ENCODE results near the gene LDB2.
A peak's percentile ranks its signal among the peaks of the same experiment; 100 is the strongest.

Gene LDB2

GRCh38 chr4:16859031-16859430 lies 39.4 kb downstream of the LDB2 start:
- Histone ChIP-seq H3K27me3 (ENCODE audit: insufficient read depth, low read length) (no peaks in the 10 kb centered on the region), H3K4me1 (ENCODE audit: insufficient read depth, low read length) (peaks cover 24% of the 10 kb centered on the region), H3K27ac (ENCODE audit: low read length) (no peak overlapping the region), H3K9ac (ENCODE audit: low read depth, low read length) (no peak overlapping the region), H3K4me3 (ENCODE audit: low read length) (no peak overlapping the region), H3K9me3 (ENCODE audit: insufficient read depth, low read depth, low read length) (no peaks in the 10 kb centered on the region), H3K36me3 (ENCODE audit: insufficient read depth, low read depth, low read length) (no peaks in the 10 kb centered on the region)

GRCh38 chr4:16858275-16858752 lies 40.1 kb downstream of the LDB2 start:
- no peaks in the 10 kb centered on the region for H3K36me3 ChIP-seq (ENCODE audit: insufficient read depth, low read depth, low read length)
- H3K4me1 ChIP-seq (ENCODE audit: insufficient read depth, low read length): peaks cover 23% of the 10 kb centered on the region
- no peak overlapping the region for H3K9ac ChIP-seq (ENCODE audit: low read depth, low read length)
- no peak overlapping the region for H3K27ac ChIP-seq (ENCODE audit: low read length)
- H3K9me3 ChIP-seq (ENCODE audit: insufficient read depth, low read depth, low read length): no peaks in the 10 kb centered on the region
- no peak overlapping the region for H3K4me3 ChIP-seq (ENCODE audit: low read length)
- H3K27me3 ChIP-seq (ENCODE audit: insufficient read depth, low read length): no peaks in the 10 kb centered on the region

- H3K27me3 ChIP-seq (ENCODE audit: insufficient read depth, low read length): no peaks in the 10 kb centered on the region
- H3K9me3 ChIP-seq (ENCODE audit: insufficient read depth, low read depth, low read length): no peaks in the 10 kb centered on the region
- peaks cover 18% of the 10 kb centered on the region for H3K4me1 ChIP-seq (ENCODE audit: insufficient read depth, low read length)
- H3K36me3 ChIP-seq (ENCODE audit: insufficient read depth, low read depth, low read length): no peaks in the 10 kb centered on the region
- no peak overlapping the region for H3K9ac ChIP-seq (ENCODE audit: low read depth, low read length)
- no peak overlapping the region for H3K4me3 ChIP-seq (ENCODE audit: low read length)
- H3K27ac ChIP-seq (ENCODE audit: low read length): peak overlapping the region; percentile 72
Measured at GRCh38 chr4:16857425-16857824, 41.0 kb downstream of the LDB2 start.

GRCh38 chr4:16853640-16854039 lies 44.8 kb downstream of the LDB2 start:
- Histone ChIP-seq H3K4me3 (ENCODE audit: low read length) (no peak overlapping the region), H3K27ac (ENCODE audit: low read length) (no peak overlapping the region), H3K9ac (ENCODE audit: low read depth, low read length) (no peak overlapping the region), H3K36me3 (ENCODE audit: insufficient read depth, low read depth, low read length) (no peaks in the 10 kb centered on the region), H3K9me3 (ENCODE audit: insufficient read depth, low read depth, low read length) (no peaks in the 10 kb centered on the region), H3K27me3 (ENCODE audit: insufficient read depth, low read length) (no peaks in the 10 kb centered on the region), H3K4me1 (ENCODE audit: insufficient read depth, low read length) (peaks cover 13% of the 10 kb centered on the region)

GRCh38 chr4:16852644-16853043 lies 45.8 kb downstream of the LDB2 start:
- Histone ChIP-seq H3K27me3 (ENCODE audit: insufficient read depth, low read length) (no peaks in the 10 kb centered on the region), H3K4me3 (ENCODE audit: low read length) (no peak overlapping the region), H3K9ac (ENCODE audit: low read depth, low read length) (no peak overlapping the region), H3K4me1 (ENCODE audit: insufficient read depth, low read length) (peaks cover 12% of the 10 kb centered on the region; the same call in 1 of the 2 replicates), H3K36me3 (ENCODE audit: insufficient read depth, low read depth, low read length) (no peaks in the 10 kb centered on the region), H3K9me3 (ENCODE audit: insufficient read depth, low read depth, low read length) (no peaks in the 10 kb centered on the region), H3K27ac (ENCODE audit: low read length) (no peak overlapping the region)

GRCh38 chr4:16852228-16852627 lies 46.2 kb downstream of the LDB2 start:
- Histone ChIP-seq H3K4me1 (ENCODE audit: insufficient read depth, low read length) (peaks cover 14% of the 10 kb centered on the region; the same call in 1 of the 2 replicates), H3K9me3 (ENCODE audit: insufficient read depth, low read depth, low read length) (no peaks in the 10 kb centered on the region), H3K9ac (ENCODE audit: low read depth, low read length) (no peak overlapping the region), H3K4me3 (ENCODE audit: low read length) (no peak overlapping the region), H3K36me3 (ENCODE audit: insufficient read depth, low read depth, low read length) (no peaks in the 10 kb centered on the region), H3K27me3 (ENCODE audit: insufficient read depth, low read length) (no peaks in the 10 kb centered on the region), H3K27ac (ENCODE audit: low read length) (no peak overlapping the region)

GRCh38 chr4:16846540-16847117 lies 51.8 kb downstream of the LDB2 start:
- Histone ChIP-seq H3K9ac (ENCODE audit: low read depth, low read length) (peak overlapping the region; percentile 32; the same call in 1 of the 2 replicates), H3K36me3 (ENCODE audit: insufficient read depth, low read depth, low read length) (no peaks in the 10 kb centered on the region), H3K4me1 (ENCODE audit: insufficient read depth, low read length) (peaks cover 49% of the 10 kb centered on the region), H3K27me3 (ENCODE audit: insufficient read depth, low read length) (no peaks in the 10 kb centered on the region), H3K9me3 (ENCODE audit: insufficient read depth, low read depth, low read length) (no peaks in the 10 kb centered on the region), H3K27ac (ENCODE audit: low read length) (peak overlapping the region; percentile 26), H3K4me3 (ENCODE audit: low read length) (peak overlapping the region; percentile 9; the same call in 1 of the 2 replicates)

GRCh38 chr4:16844816-16845586 lies 53.4 kb downstream of the LDB2 start:
- H3K27ac ChIP-seq (ENCODE audit: low read length): peak overlapping the region; percentile 62
- H3K9ac ChIP-seq (ENCODE audit: low read depth, low read length): peak overlapping the region; percentile 5; the same call in 1 of the 2 replicates
- H3K4me1 ChIP-seq (ENCODE audit: insufficient read depth, low read length): peaks cover 50% of the 10 kb centered on the region
- peak overlapping the region; percentile 7; the same call in 1 of the 2 replicates for H3K4me3 ChIP-seq (ENCODE audit: low read length)
- no peaks in the 10 kb centered on the region for H3K9me3 ChIP-seq (ENCODE audit: insufficient read depth, low read depth, low read length)
- no peaks in the 10 kb centered on the region for H3K36me3 ChIP-seq (ENCODE audit: insufficient read depth, low read depth, low read length)
- no peaks in the 10 kb centered on the region for H3K27me3 ChIP-seq (ENCODE audit: insufficient read depth, low read length)

- no peak overlapping the region for H3K4me3 ChIP-seq (ENCODE audit: low read length)
- peak overlapping the region; percentile 62 for H3K27ac ChIP-seq (ENCODE audit: low read length)
- H3K4me1 ChIP-seq (ENCODE audit: insufficient read depth, low read length): peaks cover 50% of the 10 kb centered on the region
- no peaks in the 10 kb centered on the region for H3K27me3 ChIP-seq (ENCODE audit: insufficient read depth, low read length)
- H3K9me3 ChIP-seq (ENCODE audit: insufficient read depth, low read depth, low read length): no peaks in the 10 kb centered on the region
- H3K36me3 ChIP-seq (ENCODE audit: insufficient read depth, low read depth, low read length): no peaks in the 10 kb centered on the region
- H3K9ac ChIP-seq (ENCODE audit: low read depth, low read length): peak overlapping the region; percentile 5; the same call in 1 of the 2 replicates
Measured at GRCh38 chr4:16843831-16844508, 54.5 kb downstream of the LDB2 start.

GRCh38 chr4:16838226-16838875 lies 60.1 kb downstream of the LDB2 start:
- Histone ChIP-seq H3K27me3 (ENCODE audit: insufficient read depth, low read length) (no peaks in the 10 kb centered on the region), H3K4me1 (ENCODE audit: insufficient read depth, low read length) (peaks cover 16% of the 10 kb centered on the region; the same call in 1 of the 2 replicates), H3K27ac (ENCODE audit: low read length) (no peak overlapping the region), H3K9ac (ENCODE audit: low read depth, low read length) (no peak overlapping the region), H3K9me3 (ENCODE audit: insufficient read depth, low read depth, low read length) (no peaks in the 10 kb centered on the region), H3K4me3 (ENCODE audit: low read length) (no peak overlapping the region), H3K36me3 (ENCODE audit: insufficient read depth, low read depth, low read length) (no peaks in the 10 kb centered on the region)

GRCh38 chr4:16837475-16837874 lies 61.0 kb downstream of the LDB2 start:
- no peaks in the 10 kb centered on the region for H3K36me3 ChIP-seq (ENCODE audit: insufficient read depth, low read depth, low read length)
- H3K9ac ChIP-seq (ENCODE audit: low read depth, low read length): no peak overlapping the region
- no peak overlapping the region for H3K4me3 ChIP-seq (ENCODE audit: low read length)
- no peaks in the 10 kb centered on the region for H3K27me3 ChIP-seq (ENCODE audit: insufficient read depth, low read length)
- no peaks in the 10 kb centered on the region for H3K9me3 ChIP-seq (ENCODE audit: insufficient read depth, low read depth, low read length)
- H3K4me1 ChIP-seq (ENCODE audit: insufficient read depth, low read length): peaks cover 12% of the 10 kb centered on the region; the same call in 1 of the 2 replicates
- no peak overlapping the region for H3K27ac ChIP-seq (ENCODE audit: low read length)

All from iPS-20b (cell line).